ENCODE data around the gene MMP1. TPM values are rescaled to one million over a fixed set of nuclear protein-coding genes. Genes with fewer than 3 reads are reported as not detected.

MMP1 gene
- total RNA-seq, 1 donor from 2014 or later: not detected

DNA sequence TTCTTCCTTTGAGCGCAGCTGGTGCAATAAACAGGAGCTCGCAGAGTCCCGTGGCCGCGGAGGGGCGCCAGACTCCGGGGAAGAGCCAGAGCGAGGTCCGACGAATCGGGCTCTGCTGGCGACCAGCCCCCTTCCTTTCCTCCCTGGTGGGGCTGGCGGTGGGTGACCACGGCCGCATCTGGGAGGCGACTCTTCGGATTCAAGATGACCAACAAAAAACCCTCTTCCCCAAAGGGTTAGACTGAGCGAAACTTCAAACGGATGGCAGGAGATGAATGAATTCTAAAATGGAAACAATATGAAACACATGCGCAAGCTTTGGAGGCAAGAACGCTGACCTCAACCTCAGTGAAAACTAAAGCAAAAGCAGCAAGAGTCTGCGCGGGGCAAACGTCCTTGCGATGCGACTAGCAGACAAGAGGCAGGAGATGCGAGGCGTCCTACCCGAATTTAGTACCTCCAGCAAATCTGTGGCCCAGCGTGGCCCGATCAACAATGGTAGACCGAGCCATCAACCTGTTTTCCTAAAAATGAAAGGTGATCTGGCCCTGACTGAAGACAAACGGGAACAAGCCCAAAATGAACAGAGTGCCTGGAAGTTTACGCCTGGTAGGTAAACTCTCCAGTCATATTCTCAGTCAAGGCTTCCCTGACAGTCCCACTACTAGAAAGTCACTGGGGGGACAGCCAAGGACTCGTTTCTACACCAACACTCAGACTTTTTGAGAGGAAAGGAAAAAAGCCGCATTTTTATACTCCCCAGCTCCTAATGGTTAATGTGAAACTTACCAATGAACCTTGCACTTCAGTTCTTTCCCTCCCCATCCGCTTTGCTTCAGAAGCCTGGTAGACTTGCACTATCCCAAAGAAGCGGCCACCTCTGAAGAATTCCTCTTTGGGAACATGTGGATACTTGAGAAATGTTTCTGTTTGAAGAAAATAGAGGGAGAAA is 33.8 kb upstream of the MMP1 start:
- H3K9me3 Mint-ChIP-seq (ENCODE audit: unreplicated experiment): no peaks in the 10 kb centered on the region
- H3K4me3 Mint-ChIP-seq (ENCODE audit: unreplicated experiment): no peak overlapping the region
- no peak overlapping the region for H3K27ac Mint-ChIP-seq (ENCODE audit: unreplicated experiment)
- no peaks in the 10 kb centered on the region for H3K4me1 Mint-ChIP-seq (ENCODE audit: low read depth, unreplicated experiment)
- H3K27me3 Mint-ChIP-seq (ENCODE audit: unreplicated experiment): no peaks in the 10 kb centered on the region
- H3K36me3 Mint-ChIP-seq (ENCODE audit: unreplicated experiment): no peaks in the 10 kb centered on the region
- DNase-seq: peak; percentile 35
- TF ChIP-seq, protein P1, sequence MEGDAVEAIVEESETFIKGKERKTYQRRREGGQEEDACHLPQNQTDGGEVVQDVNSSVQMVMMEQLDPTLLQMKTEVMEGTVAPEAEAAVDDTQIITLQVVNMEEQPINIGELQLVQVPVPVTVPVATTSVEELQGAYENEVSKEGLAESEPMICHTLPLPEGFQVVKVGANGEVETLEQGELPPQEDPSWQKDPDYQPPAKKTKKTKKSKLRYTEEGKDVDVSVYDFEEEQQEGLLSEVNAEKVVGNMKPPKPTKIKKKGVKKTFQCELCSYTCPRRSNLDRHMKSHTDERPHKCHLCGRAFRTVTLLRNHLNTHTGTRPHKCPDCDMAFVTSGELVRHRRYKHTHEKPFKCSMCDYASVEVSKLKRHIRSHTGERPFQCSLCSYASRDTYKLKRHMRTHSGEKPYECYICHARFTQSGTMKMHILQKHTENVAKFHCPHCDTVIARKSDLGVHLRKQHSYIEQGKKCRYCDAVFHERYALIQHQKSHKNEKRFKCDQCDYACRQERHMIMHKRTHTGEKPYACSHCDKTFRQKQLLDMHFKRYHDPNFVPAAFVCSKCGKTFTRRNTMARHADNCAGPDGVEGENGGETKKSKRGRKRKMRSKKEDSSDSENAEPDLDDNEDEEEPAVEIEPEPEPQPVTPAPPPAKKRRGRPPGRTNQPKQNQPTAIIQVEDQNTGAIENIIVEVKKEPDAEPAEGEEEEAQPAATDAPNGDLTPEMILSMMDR (IDR thresholded peaks at IDR 0.05; ENCODE audit: partially characterized antibody, unreplicated experiment): no peak

DNA sequence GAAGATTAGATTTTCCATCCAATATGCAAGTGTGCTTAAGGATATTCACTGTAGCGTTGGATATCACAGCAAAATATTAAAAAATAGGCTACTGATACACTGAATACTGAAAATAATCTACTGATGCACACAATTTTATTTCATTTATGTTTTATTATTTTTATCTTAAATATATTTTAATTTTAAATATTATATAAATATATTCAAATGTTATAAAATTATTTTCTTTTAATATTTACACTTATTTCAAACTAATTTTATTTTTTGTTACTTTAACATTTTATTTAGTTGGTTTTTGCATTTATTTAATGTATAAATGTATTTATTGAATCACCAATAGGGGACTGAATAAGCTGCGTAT is 33.1 kb upstream of the MMP1 start:
- Mint-ChIP-seq H3K4me3 (ENCODE audit: unreplicated experiment) (no peak overlapping the region), H3K27me3 (ENCODE audit: unreplicated experiment) (no peaks in the 10 kb centered on the region), H3K36me3 (ENCODE audit: unreplicated experiment) (no peaks in the 10 kb centered on the region), H3K27ac (ENCODE audit: unreplicated experiment) (no peak overlapping the region), H3K9me3 (ENCODE audit: unreplicated experiment) (no peaks in the 10 kb centered on the region), H3K4me1 (ENCODE audit: low read depth, unreplicated experiment) (no peaks in the 10 kb centered on the region)
- DNase-seq: no peak
- TF ChIP-seq, protein P1 (IDR thresholded peaks at IDR 0.05; ENCODE audit: partially characterized antibody, unreplicated experiment): no peak

DNA sequence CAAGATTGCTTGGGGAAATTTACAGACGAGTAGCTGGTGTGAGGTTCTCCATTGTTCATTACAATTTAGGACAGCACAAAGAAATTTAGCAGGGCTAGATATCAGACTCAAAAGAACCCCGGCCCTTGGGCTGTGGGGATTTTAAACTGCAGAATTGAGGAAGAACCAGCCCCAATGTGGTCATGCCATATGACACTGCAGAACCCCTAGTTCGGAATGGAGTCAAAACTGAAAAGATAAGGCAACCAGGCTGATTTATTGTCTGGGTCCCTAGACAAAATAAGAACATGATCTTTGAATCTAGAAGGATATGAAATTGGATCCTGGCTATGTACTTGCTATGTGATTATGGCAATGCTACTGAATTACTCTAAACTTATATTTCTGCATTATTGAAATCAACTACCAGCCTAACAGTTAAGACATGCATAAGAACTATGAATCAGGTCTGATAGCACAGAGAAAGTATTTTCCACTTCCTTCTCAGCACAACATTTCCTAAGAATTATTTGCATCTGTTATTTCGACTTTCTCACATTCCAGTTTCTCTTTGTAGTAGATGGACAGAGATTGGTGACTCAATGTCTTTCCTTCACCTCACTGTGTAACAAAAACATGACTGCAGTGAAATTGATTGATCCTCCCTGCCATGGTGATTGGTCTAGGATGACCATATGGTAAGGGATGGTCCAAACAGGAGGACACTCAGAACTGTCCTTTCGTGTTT is 32.2 kb upstream of the MMP1 start:
- H3K4me3 Mint-ChIP-seq (ENCODE audit: unreplicated experiment): no peak overlapping the region

DNA sequence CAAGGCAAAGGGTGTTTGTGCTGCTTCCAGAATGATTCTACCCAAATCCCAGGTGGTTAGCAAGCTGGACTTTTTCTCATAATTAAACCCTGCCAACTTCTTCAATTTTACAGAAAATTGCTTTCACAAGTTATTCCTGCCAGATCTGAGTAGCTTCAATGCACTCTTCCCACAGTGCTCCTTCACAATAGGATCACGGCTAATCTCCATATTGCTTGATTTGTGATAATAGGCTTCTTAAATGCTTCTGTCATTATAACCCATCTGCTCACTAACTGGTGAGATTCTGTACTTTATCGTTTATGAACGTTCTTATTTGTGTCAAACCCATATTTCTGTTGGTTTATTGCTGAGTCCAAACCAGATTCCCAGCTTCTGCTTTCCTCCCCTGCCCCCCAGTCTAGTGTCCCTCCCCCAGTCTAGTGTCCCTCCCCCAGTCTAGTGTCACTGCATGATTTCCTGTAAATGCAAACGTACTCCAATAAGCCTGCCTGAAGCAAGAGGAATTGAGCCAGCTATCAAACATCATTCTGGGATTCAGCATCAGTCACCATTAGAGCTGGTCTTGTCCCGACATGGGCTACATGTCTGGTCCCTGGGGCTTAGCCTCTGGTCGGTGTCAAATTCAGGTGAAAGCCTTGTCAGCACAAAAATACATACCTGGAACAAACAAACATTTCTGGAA is 31.5 kb upstream of the MMP1 start:
- no peak for DNase-seq
- no peaks in the 10 kb centered on the region for H3K9me3 Mint-ChIP-seq (ENCODE audit: unreplicated experiment)
- no peaks in the 10 kb centered on the region for H3K36me3 Mint-ChIP-seq (ENCODE audit: unreplicated experiment)
- no peaks in the 10 kb centered on the region for H3K27me3 Mint-ChIP-seq (ENCODE audit: unreplicated experiment)
- H3K27ac Mint-ChIP-seq (ENCODE audit: unreplicated experiment): no peak overlapping the region
- no peaks in the 10 kb centered on the region for H3K4me1 Mint-ChIP-seq (ENCODE audit: low read depth, unreplicated experiment)
- TF ChIP-seq, protein P1 (IDR thresholded peaks at IDR 0.05; ENCODE audit: partially characterized antibody, unreplicated experiment): no peak
- no peak overlapping the region for H3K4me3 Mint-ChIP-seq (ENCODE audit: unreplicated experiment)

More for the DNA sequence above, 32.2 kb upstream of the MMP1 start:
- DNase-seq: no peak
- H3K9me3 Mint-ChIP-seq (ENCODE audit: unreplicated experiment): no peaks in the 10 kb centered on the region
- no peaks in the 10 kb centered on the region for H3K4me1 Mint-ChIP-seq (ENCODE audit: low read depth, unreplicated experiment)
- no peak overlapping the region for H3K27ac Mint-ChIP-seq (ENCODE audit: unreplicated experiment)
- H3K36me3 Mint-ChIP-seq (ENCODE audit: unreplicated experiment): no peaks in the 10 kb centered on the region
- TF ChIP-seq, protein P1 (IDR thresholded peaks at IDR 0.05; ENCODE audit: partially characterized antibody, unreplicated experiment): no peak
- H3K27me3 Mint-ChIP-seq (ENCODE audit: unreplicated experiment): no peaks in the 10 kb centered on the region

All from glutamatergic neuron (in vitro differentiated cells).